ENCODE measurements around the gene OVCA2. TPM values are rescaled to one million over a fixed set of nuclear protein-coding genes. Genes with fewer than 3 reads are reported as not detected.
"Not testable (repeated sequence)": the region's sequence is repeated elsewhere in the genome, so short reads cannot be mapped to it uniquely, and the experiment has no call there.

OVCA2 gene
- total RNA-seq, 4 donors from 2014 or later: 7.9 to 27.4 (median 19.8) TPM

- Histone ChIP-seq H3K36me3 (no peaks in the 10 kb centered on the region), H3K9me3 (no peaks in the 10 kb centered on the region), H3K27me3 (no peaks in the 10 kb centered on the region), H3K4me1 (no peaks in the 10 kb centered on the region), H3K4me3 (no peak overlapping the region), H3K27ac (no peak overlapping the region)
- no peak for TF ChIP-seq POLR2A (IDR thresholded peaks at IDR 0.05)
- TF ChIP-seq, protein P1, sequence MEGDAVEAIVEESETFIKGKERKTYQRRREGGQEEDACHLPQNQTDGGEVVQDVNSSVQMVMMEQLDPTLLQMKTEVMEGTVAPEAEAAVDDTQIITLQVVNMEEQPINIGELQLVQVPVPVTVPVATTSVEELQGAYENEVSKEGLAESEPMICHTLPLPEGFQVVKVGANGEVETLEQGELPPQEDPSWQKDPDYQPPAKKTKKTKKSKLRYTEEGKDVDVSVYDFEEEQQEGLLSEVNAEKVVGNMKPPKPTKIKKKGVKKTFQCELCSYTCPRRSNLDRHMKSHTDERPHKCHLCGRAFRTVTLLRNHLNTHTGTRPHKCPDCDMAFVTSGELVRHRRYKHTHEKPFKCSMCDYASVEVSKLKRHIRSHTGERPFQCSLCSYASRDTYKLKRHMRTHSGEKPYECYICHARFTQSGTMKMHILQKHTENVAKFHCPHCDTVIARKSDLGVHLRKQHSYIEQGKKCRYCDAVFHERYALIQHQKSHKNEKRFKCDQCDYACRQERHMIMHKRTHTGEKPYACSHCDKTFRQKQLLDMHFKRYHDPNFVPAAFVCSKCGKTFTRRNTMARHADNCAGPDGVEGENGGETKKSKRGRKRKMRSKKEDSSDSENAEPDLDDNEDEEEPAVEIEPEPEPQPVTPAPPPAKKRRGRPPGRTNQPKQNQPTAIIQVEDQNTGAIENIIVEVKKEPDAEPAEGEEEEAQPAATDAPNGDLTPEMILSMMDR (IDR thresholded peaks at IDR 0.05): no peak
- intact Hi-C loops (cut with DNase I; ENCODE audit: low total_unique reads): no loop called here
- DNase-seq: no peak
Observed at GRCh38 chr17:2008332-2009126, 33.3 kb upstream of the OVCA2 start.

- no peak for TF ChIP-seq POLR2A (IDR thresholded peaks at IDR 0.05)
- TF ChIP-seq, protein P1 (IDR thresholded peaks at IDR 0.05): no peak
- no peak for DNase-seq
- no peak overlapping the region for H3K4me3 ChIP-seq
- intact Hi-C loops (cut with DNase I; ENCODE audit: low total_unique reads): no loop called here
- no peaks in the 10 kb centered on the region for H3K9me3 ChIP-seq
- H3K36me3 ChIP-seq: no peaks in the 10 kb centered on the region
- no peaks in the 10 kb centered on the region for H3K4me1 ChIP-seq
- H3K27ac ChIP-seq: no peak overlapping the region
- no peaks in the 10 kb centered on the region for H3K27me3 ChIP-seq
Observed at GRCh38 chr17:2009737-2010136, 32.1 kb upstream of the OVCA2 start.

- Histone ChIP-seq H3K36me3 (no peaks in the 10 kb centered on the region), H3K27ac (peak overlapping the region; percentile 45 to 71), H3K4me3 (no peak overlapping the region), H3K9me3 (no peaks in the 10 kb centered on the region), H3K27me3 (no peaks in the 10 kb centered on the region), H3K4me1 (no peaks in the 10 kb centered on the region)
- intact Hi-C loops (cut with DNase I; ENCODE audit: low total_unique reads): no loop called here
- no peak for TF ChIP-seq POLR2A (IDR thresholded peaks at IDR 0.05)
- TF ChIP-seq, protein P1 (IDR thresholded peaks at IDR 0.05): no peak
- DNase-seq: no peak
Observed at GRCh38 chr17:2011411-2012371, 30.1 kb upstream of the OVCA2 start.

DNA sequence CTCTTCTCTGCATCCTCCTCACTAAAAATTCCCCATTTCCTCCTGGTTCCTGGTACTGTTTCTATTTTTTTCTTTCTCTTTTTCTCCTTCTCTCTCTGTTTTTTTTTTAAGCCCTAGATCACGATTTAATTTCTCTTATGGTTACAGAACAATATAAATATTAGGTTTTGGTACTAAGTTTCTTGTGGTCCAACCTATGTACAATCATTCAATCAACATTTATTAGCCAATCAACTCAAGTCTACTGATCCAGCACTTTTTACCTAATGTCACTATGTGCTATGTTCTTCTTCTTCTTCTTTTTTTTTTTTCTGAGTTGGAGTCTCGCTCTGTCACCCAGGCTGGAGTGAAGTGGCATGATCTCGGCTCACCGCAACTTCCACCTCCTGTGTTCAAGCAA lies 29.3 kb upstream of the OVCA2 start:
- peak overlapping the region; percentile 45 to 71 for H3K27ac ChIP-seq
- intact Hi-C loops (cut with DNase I; ENCODE audit: low total_unique reads): no loop called here
- no peak overlapping the region for H3K4me3 ChIP-seq
- no peak for TF ChIP-seq POLR2A (IDR thresholded peaks at IDR 0.05)
- TF ChIP-seq, protein P1 (IDR thresholded peaks at IDR 0.05): no peak
- H3K9me3 ChIP-seq: no peaks in the 10 kb centered on the region
- DNase-seq: no peak
- no peaks in the 10 kb centered on the region for H3K36me3 ChIP-seq
- no peaks in the 10 kb centered on the region for H3K27me3 ChIP-seq
- H3K4me1 ChIP-seq: no peaks in the 10 kb centered on the region

GRCh38 chr17:2013220-2013993 lies 28.4 kb upstream of the OVCA2 start:
- H3K4me1 ChIP-seq; H3K36me3 ChIP-seq; DNase-seq; H3K27ac ChIP-seq; H3K27me3 ChIP-seq; H3K4me3 ChIP-seq; intact Hi-C loops (cut with DNase I; ENCODE audit: low total_unique reads); H3K9me3 ChIP-seq: not testable (repeated sequence)
